Activated CD8-positive, alpha-beta memory T cell treated with anti-CD3 and anti-CD28 coated beads for 24 hours (primary cell): ENCODE data around the gene LAMB3.

Experiments
- DNase-seq: peaks from one replicate; pipeline ENCODE4 v3.0.0-alpha.2; 2020

LAMB3 gene

DNA sequence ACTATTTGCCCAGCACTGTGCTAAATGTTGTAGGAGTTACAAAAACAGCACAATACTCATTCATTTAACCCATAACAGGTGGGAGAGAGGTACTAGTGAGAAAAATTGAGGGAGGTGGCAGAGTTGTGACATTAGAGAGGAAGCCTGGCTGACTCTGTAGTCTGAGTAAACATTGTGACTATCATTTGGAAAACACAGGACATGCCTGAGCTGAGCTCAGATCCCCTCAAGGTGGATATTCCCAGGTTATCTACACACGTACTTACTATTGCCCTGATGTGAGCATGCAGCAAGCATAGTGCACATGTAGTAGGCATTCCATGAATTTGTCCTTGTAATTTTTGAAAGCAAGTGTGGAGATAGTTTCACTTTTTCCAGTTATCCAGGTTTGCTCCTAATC lies 57.8 kb downstream of the LAMB3 start:
- no peak for DNase-seq

DNA sequence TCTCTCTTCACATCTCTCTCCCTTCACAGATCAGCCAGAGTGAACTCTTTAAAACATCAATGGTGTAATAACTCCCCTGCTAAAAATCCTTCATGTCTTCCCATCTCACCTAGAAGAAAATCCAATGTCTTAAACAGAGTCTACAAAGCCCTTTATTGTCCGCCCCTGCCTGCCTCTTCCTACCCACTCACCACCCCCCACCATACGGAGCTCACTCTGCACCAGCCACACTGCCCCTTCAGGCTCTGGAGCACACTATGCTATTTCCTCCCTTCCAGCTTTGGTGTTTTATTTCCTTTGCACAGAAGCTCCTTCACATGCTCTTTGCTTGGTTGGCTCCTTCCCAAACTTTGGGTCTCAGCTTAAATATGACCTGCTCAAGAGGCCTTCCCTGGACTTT lies 58.5 kb downstream of the LAMB3 start:
- DNase-seq, result no peak

DNA sequence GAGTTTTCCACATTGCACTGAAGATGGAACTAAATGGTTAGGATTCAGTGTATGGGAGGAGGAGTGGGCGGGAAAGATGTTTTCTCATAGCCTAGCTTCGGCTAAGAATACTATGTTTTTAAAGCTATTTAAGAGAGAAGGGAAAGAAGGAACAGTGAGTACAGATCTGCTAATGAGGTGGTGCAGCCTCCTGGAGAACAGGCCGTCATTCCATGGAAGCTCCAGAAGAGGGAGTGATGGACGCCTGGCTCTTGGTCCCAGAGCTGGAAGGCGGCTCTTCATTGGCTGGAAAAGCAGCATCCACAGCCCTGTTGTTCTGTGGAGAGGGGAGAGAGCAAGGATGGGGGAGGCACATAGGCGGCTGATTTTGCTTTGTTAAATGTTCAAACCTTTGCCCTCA lies 61.8 kb downstream of the LAMB3 start:
- DNase-seq, result no peak

DNA sequence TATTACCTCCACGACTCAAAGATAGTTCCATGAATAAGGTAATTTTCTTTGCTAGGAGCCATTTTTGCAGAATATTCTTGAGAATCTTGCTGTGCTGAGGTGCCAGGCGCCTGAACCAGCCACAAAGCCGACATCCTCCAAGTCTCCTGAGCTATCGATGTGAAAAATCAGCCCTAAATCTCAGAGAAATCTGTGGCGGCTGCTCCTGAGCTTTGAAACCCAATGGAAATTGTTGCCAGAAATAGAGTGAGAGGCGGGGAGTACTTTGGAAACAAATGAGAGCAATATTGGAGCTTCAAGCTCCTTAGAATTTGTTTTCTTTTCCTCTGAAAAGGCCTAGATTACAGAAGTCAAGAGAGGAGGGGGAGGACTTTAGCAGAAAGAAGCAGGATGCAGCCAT lies 62.4 kb downstream of the LAMB3 start:
- DNase-seq, result no peak

DNA sequence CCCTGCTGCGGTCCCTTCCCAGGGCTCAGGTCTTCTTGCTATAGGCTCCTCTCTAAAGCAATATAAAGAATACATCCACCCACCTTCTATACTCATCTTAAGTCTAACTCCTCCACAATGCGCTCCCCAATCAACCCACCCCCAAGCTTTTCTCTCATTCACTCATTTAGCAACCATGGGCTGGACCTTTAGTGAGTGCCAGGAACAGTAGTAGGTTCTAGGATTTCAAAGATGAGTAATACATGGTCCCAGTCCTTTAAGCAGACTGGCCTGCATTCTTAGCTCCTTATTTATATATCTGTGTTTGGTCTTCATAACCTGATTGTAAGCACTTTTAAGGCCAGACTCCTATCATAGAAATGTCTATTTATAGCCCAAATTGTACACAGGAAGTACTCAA lies 62.8 kb downstream of the LAMB3 start:
- no peak for DNase-seq

DNA sequence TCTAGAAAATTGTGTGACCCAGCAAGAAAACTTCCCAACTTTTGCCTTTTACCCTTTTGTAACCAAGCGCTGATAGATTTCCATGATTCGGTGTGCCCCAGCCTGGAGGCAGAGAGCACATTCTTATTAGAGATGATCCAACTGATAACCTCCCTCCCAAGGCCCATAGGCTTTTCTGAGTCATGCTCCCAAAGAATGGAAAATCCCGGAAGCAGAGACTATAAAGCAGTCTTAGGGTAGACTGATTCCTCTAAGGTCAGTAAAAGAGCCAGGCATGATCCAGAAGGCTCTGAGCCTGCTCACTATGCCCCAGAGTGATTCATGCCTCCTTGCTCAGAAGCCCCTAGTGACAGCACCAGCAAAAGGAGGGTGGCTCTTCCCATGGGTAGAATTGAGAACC lies 64.4 kb downstream of the LAMB3 start:
- no peak for DNase-seq

DNA sequence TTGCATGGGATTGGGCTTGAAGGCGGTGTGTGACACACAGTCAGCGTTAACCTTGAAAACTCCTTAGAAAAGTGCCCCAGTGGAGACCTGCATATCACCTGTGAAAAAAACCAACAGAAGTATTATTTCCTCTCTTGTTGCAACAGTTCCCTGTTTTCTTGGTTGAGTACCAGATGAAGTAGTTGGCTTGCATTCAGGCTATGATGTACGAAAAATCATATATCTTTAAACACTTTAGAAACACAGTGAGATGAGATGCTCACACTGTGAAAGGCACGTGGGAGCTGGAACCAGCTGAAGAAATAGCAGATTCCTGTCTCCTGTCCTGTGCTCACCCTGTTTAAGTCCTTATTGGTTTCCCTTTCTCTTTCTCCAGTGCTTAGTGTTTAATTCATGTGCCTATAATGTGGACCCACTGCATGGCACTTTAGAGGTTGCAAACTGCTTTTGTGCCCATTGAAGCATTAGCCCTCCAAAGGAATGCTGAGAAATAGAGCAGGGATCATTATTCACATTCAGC lies 65.9 kb downstream of the LAMB3 start:
- DNase-seq, result no peak

DNA sequence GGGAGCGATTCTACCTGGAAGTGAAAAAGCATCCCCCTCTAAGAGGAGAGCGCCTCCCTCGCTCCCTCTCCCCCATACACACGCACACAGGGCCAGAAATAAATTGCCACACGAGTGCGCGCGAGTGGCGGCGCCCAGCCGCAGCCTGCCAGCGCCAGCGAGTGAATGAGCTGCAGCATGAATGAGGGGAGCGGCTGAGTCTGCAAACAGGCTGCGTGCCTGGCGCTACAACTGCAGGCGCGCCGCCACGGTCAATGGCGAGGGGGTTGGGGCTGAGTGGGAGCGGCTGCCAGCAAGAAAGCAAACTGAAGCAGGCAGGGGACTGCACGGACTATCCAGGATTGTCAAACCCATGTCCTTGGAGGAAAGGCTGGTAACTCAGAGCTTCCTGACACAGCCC lies 66.6 kb downstream of the LAMB3 start:
- DNase-seq, result no peak

DNA sequence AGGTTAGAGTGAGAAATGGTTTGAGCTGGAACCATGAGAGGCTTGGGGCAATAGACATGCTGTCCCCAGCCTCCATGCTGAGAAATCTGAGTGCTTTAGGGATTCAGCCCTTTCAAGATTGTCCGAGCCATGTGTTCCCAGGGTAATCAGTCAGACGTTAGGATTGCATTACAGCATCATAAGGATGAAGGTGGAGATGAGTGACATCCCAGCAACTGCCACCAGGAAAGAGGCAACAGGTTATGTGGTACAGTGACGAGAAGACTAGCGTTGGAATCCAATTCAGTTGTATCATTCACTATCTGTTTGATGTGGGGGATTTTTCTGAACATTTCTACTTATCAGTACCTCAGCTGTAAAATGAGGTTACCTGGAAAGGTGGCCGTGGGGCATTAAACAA lies 67.0 kb downstream of the LAMB3 start:
- DNase-seq, result no peak

DNA sequence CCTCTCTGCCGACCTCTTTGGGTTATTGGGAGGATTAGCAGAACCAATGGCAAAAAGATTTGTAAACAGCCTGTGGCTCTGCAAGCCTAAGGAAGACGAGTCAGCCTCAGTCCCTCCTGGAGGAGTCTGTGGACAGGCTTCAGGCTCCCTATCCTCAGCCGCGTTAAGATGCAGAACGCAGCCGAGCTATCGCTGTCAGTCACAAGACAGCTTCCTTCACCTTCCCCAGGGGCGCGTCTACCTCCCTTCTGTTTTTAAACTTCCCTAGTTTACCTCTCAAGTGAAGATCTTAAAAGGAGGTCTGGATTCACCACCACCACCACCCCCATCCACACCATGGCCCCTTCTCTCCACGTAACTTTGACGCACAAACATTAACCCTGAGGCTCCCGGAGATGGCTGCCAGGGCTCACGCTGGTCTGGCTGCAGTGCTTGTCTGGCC lies 68.0 kb downstream of the LAMB3 start:
- no peak for DNase-seq

DNA sequence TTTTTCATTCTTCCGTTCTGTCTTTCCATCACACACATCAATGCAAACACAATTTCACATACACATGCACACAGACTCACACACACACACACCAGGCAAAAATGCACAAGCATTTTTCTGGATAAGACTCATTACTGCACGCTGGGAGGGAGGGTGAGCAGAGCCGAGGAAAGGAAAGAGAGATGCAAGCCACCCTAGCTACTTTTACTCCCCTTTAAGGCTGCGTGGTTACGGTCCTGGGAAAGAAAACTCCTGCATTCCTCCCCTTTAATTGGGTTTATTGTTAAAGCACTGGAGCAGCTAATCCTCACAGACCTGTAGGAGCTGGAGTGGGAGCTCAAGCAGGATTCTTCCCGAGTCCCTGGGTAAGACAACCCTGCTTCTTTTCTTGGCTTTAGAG lies 68.8 kb downstream of the LAMB3 start, which contains the start of gene CAMK1G:
Gene CAMK1G, plus strand, starts transcription at position 307 of the 400 bp plus-strand sequence. CDS start 11,270 bp downstream, outside the sequence.
- DNase-seq, result no peak

DNA sequence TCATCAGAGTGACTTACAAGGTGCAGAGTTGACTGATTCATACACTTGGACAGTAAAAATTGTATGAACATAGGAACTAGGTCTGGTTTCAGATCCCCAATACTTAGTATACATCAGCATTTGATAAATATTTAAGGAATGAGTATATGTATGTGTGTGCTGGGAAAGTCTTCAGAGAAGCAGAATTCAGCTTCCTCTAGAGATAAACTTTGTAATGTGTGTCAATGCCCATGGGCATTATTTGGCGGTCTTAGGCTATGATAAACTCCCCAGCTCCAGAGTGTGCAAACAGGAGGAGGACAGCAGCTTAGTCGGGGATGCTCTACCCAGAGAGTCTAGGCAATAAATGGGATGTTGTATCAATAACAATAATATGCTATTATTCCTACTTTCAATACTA lies 71.6 kb downstream of the LAMB3 start:
- no peak for DNase-seq

DNA sequence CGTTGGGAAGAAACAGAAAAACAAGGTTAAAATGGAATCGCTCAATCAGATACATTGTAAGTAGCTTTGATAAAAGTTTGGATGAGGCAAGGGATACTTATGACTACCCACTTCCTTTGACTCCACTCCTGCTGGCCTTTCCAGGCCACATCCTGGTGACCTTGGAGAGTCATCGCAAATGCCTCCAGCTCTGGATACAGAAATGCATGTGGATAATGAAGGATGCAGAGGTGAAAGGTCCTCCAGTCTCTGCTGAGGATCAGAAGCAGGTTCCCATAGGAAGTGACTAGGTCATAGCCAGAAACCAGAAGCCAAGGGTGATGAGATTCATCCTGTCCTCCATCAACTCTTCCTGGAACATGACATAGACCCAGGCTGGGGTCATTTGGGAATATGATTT lies 74.9 kb downstream of the LAMB3 start:
- DNase-seq, result no peak

DNA sequence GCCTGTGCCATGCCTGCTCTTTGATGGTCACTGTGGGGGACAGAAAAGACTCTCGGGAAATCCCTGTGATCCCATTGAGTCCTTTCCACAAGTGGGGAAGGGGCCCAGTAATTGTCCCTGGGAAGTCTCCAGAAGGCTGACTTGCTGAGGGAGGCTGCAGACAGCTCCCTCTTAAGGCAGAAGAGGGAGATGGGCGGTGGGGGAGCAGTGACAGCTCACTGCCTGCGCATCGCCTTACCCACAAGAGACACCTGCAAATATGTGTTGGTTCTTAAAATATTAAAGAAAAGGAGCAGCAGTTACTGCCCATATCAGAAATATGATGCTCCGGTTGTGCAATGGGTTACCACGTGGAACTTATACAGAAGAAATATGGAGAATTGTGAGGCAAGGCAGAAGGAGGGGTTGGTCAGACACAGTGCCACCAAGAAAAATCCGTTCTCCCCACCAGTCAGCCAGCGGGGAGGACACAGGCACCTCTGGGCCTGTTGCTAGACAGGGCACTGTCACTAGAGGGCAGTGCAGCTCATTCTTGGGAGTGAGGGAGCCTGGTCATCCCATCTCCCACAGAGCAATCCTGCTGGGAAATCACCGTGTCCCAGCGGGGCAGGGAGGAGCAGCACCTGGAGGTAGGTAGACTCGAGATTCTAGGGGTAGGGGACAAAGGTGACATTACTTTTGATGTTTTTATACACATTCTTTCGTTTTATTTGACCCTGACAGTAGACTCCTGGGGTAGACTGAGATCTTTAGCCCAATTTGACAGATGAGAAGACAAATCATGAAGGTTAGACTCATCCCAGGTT lies 75.6 kb downstream of the LAMB3 start:
- DNase-seq, result peak; percentile 86

DNA sequence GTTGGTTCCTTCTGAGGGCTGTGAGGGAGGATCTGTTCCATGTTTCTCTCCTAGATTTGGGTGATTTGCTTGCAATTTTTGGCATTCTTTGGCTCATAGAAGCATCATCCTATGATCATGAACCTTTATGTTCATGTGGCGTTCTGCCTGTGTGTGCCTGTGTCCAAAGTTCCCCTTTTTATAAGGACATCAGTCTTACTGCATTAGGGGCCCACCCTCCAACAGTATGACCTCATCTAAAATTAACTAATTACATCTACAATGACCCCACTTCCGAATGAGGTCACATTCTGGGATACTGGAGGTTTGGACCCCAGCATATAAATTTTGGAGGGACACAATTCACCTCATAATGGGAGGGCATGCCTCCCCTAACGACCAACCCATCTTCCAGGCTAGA lies 81.5 kb downstream of the LAMB3 start:
- no peak for DNase-seq

DNA sequence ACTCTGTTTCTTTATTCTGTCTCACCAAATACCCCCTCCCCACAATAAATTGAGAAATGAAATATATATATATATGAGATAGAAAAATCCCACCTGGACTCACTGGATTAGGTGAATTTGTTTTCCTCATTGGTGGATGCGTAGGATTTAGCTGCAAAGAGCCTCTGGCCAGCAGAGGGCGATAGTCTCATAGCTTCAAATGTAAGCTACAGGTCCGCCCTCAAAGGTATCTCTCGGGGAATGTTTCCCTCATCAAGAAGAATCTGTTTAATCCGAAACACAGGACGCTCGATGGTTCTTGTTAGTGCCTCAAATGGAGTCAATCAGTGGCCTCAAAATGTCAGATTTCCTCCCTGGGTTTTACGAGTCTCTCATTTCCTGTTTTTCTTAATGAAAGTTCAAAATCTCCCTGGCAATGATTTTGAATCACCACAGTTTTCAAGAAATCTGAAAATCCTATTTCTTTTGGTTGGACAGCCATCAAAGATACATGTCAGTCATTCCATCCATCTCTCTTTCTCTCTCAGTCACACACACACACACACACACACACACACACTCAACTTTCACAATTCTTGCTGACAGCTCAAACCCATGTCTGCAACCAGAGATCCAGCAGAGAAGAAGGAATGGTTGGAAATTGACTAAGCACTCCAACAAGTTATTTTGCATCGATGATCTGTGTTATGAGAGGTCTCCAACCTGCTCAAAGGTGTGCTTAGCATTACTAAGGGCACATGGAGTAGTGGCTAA lies 82.6 kb downstream of the LAMB3 start:
- DNase-seq, result peak; percentile 87

DNA sequence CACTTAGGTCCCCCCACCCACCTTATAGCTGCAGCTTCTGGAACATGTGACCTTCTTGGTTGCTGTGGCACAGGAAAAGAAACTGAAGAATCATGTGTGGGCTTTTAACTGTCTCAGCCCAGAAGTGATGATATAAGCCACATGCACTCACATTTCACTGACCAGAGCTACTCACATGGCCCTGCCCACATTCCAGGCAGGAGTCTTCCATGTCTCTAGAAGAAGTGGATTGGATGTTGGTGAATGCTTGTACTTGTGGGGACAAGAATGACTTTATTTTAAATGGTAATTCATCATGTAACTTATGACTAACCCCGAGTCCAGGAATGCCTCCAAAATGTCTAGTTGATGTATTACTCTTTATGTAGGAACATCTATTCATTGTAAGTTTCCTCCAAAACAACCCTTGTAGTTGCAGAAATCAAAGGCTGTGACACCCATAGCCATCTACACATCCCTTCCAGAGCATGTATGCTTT lies 84.5 kb downstream of the LAMB3 start:
- no peak for DNase-seq

DNA sequence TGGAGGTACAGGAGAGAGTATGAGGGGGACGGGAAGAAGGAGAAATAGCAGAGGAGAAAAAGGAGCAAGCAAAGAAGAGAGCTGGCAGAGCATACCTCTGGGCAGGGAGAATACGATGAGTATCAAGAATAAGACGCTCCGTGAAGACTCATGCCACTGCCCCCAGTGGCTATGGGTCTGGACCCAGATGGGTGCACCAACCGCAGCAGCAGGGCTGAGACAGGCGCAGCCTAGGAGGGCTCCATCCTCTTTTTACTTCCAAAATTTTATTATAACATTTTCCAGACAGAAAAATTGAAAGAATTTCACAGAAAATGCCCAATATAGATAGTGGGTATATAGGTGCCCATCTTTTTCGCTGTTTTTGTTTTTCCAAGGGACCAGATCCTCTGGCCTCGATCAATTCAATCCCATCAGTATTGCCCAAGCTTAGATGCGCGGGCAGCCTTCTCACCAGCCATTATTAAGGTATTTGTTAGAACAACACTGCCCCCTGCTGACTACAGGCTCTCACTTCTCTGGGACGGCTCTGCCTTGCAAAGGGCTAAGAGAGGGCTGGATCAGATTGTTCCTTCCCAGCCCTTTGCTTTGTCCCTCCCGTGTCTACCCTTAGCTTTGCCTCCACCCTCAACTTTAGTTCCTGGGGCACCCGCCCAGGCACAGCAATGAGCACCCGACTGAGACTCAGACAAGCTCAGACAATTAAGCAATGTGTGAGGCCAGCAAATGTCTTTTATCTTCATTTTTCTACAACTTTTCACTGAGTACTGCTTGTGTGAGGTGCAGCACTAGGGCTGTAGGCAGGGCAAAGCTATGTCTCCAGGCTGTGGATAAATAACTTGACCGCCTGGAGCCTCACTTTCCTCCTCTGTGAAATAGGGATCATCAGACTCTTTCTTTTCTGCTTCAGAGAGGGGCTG lies 86.2 kb downstream of the LAMB3 start:
- DNase-seq, result peak; percentile 86
